ENCODE results near the gene LUC7L2. TPM values are rescaled to one million over a fixed set of nuclear protein-coding genes. Genes with fewer than 3 reads are reported as not detected.
A peak's percentile ranks its signal among the peaks of the same experiment; 100 is the strongest.

LUC7L2 gene
- total and polyA plus RNA-seq, 4 experiments from 2014 or later = 50.0 to 133 (median 102) TPM

- no peak for DNase-seq
- Histone ChIP-seq H3K36me3 (ENCODE audit: insufficient read depth, low read length) (peaks cover 23% of the 10 kb centered on the region), H3K27me3 (ENCODE audit: insufficient read depth, low read length) (no peaks in the 10 kb centered on the region), H3K4me1 (ENCODE audit: insufficient read depth, low read length) (peaks cover 15% of the 10 kb centered on the region), H3K9me3 (ENCODE audit: control insufficient read depth in 1 of 2, low read length in 2 of 2) (no peaks in the 10 kb centered on the region), H3K27ac (ENCODE audit: low read depth, low read length) (no peak overlapping the region), H3K4me3 (ENCODE audit: low read length in 2 of 2) (no peak overlapping the region)
- ChIA-PET CTCF (ENCODE audit: partially characterized antibody) (interaction anchor here (1.3 kb wide), 1 partner anchor 18 kb away, joined by 3 read pairs; no protein-coding TSS in a partner anchor), POLR2A (ENCODE audit: partially characterized antibody) (interaction anchor here (0.6 kb wide), 1 partner anchor 295 kb away, joined by 3 read pairs; no protein-coding TSS in a partner anchor)
- peaks cover 30 to 60% of the 10 kb centered on the region in 2 donors for H3K36me3 Mint-ChIP-seq
- peaks cover 36 to 48% (median 36%) of the 10 kb centered on the region in 4 donors for H3K4me1 Mint-ChIP-seq
- no peaks in the 10 kb centered on the region for H3K27me3 Mint-ChIP-seq
- intact Hi-C loops (cut with micrococcal nuclease) = loop anchor here (10.0 kb wide), 1 partner anchor 45 kb away; the partner anchor contains the start of gene FMC1
- H3K9me3 Mint-ChIP-seq = no peaks in the 10 kb centered on the region
- H3K27ac Mint-ChIP-seq = peak overlapping the region in 1 of 7 donors; percentile 24
- H3K4me3 Mint-ChIP-seq = no peak overlapping the region
These were observed 30.1 kb downstream of the LUC7L2 start for GRCh38 chr7:139389774-139390173.

- intact Hi-C loops (cut with micrococcal nuclease) = loop anchor here (10.0 kb wide), 1 partner anchor 49 kb away; the partner anchor contains the start of gene FMC1
- no peak for DNase-seq
- peaks cover 38 to 58% (median 47%) of the 10 kb centered on the region in 4 donors for H3K4me1 Mint-ChIP-seq
- Histone ChIP-seq H3K4me1 (ENCODE audit: insufficient read depth, low read length) (peaks cover 31% of the 10 kb centered on the region), H3K27me3 (ENCODE audit: insufficient read depth, low read length) (no peaks in the 10 kb centered on the region), H3K9me3 (ENCODE audit: control insufficient read depth in 1 of 2, low read length in 2 of 2) (no peaks in the 10 kb centered on the region), H3K36me3 (ENCODE audit: insufficient read depth, low read length) (peaks cover 18% of the 10 kb centered on the region), H3K4me3 (ENCODE audit: low read length in 2 of 2) (no peak overlapping the region), H3K27ac (ENCODE audit: low read depth, low read length) (no peak overlapping the region)
- H3K27me3 Mint-ChIP-seq = no peaks in the 10 kb centered on the region
- CTCF ChIA-PET (ENCODE audit: partially characterized antibody) = interaction anchor here (1.2 kb wide), 1 partner anchor 41 kb away, joined by 3 read pairs; no protein-coding TSS in a partner anchor
- peaks cover 0 to 2% (median 0%) of the 10 kb centered on the region in 8 donors for H3K9me3 Mint-ChIP-seq
- POLR2A ChIA-PET (ENCODE audit: partially characterized antibody) = interaction anchor here (3.5 kb wide), 1 partner anchor 34 kb away, joined by 15 read pairs; the partner anchor contains the start of gene LUC7L2
- peak overlapping the region in 6 of 7 donors; percentile 3 to 88 (median 76) for H3K27ac Mint-ChIP-seq
- peak overlapping the region in 5 of 8 donors; percentile 3 to 62 (median 52) for H3K4me3 Mint-ChIP-seq
- H3K36me3 Mint-ChIP-seq = peaks cover 26 to 54% of the 10 kb centered on the region in 2 donors
These were observed 34.0 kb downstream of the LUC7L2 start for GRCh38 chr7:139393621-139394211.

DNA sequence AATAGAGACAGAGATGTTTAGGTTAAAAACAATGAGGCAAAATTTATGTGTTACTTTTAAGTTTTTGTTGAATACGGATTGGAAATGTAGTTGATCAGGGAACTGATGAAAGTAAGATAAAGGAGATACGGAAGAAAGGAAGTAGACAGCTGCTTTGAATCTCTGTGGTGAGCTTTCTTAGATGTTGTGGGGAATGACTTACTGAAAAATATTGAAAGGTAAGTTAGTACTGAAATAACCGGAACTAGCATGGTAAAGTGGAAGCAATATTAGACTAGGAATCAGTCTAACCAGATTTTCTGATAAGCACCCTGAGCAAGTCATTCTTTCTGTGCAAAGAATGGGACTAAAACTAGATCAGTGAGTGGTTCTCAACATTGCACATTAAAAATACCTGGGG is 34.8 kb downstream of the LUC7L2 start:
- peaks cover 13% of the 10 kb centered on the region for H3K36me3 ChIP-seq (ENCODE audit: insufficient read depth, low read length)
- peak overlapping the region; percentile 33 to 81 (median 65) for H3K27ac Mint-ChIP-seq
- H3K4me1 ChIP-seq (ENCODE audit: insufficient read depth, low read length) = peaks cover 31% of the 10 kb centered on the region
- H3K9me3 Mint-ChIP-seq = peaks cover 0 to 2% (median 0%) of the 10 kb centered on the region in 8 donors
- H3K27ac ChIP-seq (ENCODE audit: low read depth, low read length) = no peak overlapping the region
- H3K36me3 Mint-ChIP-seq = peaks cover 23 to 53% of the 10 kb centered on the region in 2 donors
- intact Hi-C loops (cut with micrococcal nuclease) = loop anchor here (10.0 kb wide), 1 partner anchor 50 kb away; the partner anchor contains the start of gene FMC1
- no peak overlapping the region for H3K4me3 ChIP-seq (ENCODE audit: low read length in 2 of 2)
- H3K9me3 ChIP-seq (ENCODE audit: control insufficient read depth in 1 of 2, low read length in 2 of 2) = no peaks in the 10 kb centered on the region
- no peaks in the 10 kb centered on the region for H3K27me3 ChIP-seq (ENCODE audit: insufficient read depth, low read length)
- H3K4me3 Mint-ChIP-seq = peak overlapping the region; percentile 30 to 75 (median 56)
- peak in 4 of 5 donors; percentile 29 to 46 (median 32) for DNase-seq
- CTCF ChIA-PET (ENCODE audit: partially characterized antibody) = interaction anchor here (0.5 to 0.7 kb wide), 2 partner anchors 40 to 865 kb away, joined by 3 read pairs; no protein-coding TSS in a partner anchor
- no peaks in the 10 kb centered on the region for H3K27me3 Mint-ChIP-seq
- POLR2A ChIA-PET (ENCODE audit: partially characterized antibody) = interaction anchor here (0.6 to 3.5 kb wide), 5 partner anchors 27 to 55 kb away, joined by 3 to 15 read pairs (median 3); partner anchors contain the start of gene LUC7L2
- peaks cover 32 to 50% (median 41%) of the 10 kb centered on the region in 4 donors for H3K4me1 Mint-ChIP-seq

GRCh38 chr7:139396323-139396951 is 36.7 kb downstream of the LUC7L2 start:
- Histone ChIP-seq H3K4me1 (ENCODE audit: insufficient read depth, low read length) (peaks cover 31% of the 10 kb centered on the region), H3K9me3 (ENCODE audit: control insufficient read depth in 1 of 2, low read length in 2 of 2) (no peaks in the 10 kb centered on the region), H3K4me3 (ENCODE audit: low read length in 2 of 2) (no peak overlapping the region), H3K27ac (ENCODE audit: low read depth, low read length) (no peak overlapping the region), H3K36me3 (ENCODE audit: insufficient read depth, low read length) (peaks cover 15% of the 10 kb centered on the region), H3K27me3 (ENCODE audit: insufficient read depth, low read length) (no peaks in the 10 kb centered on the region)
- H3K4me1 Mint-ChIP-seq = peaks cover 26 to 41% (median 37%) of the 10 kb centered on the region in 4 donors
- intact Hi-C loops (cut with micrococcal nuclease) = loop anchor here (10.0 kb wide), 1 partner anchor 52 kb away; the partner anchor contains the start of gene FMC1
- peaks cover 23 to 56% of the 10 kb centered on the region in 2 donors for H3K36me3 Mint-ChIP-seq
- ChIA-PET CTCF (ENCODE audit: partially characterized antibody) (interaction anchor here (1.0 kb wide), 1 partner anchor 16 kb away, joined by 3 read pairs; no protein-coding TSS in a partner anchor), POLR2A (ENCODE audit: partially characterized antibody) (interaction anchor here (3.5 kb wide), 1 partner anchor 37 kb away, joined by 15 read pairs; the partner anchor contains the start of gene LUC7L2)
- DNase-seq = no peak
- H3K9me3 Mint-ChIP-seq = peaks cover 0 to 2% (median 0%) of the 10 kb centered on the region in 8 donors
- H3K4me3 Mint-ChIP-seq = peak overlapping the region in 1 of 8 donors; percentile 44
- H3K27me3 Mint-ChIP-seq = no peaks in the 10 kb centered on the region
- H3K27ac Mint-ChIP-seq = peak overlapping the region in 5 of 7 donors; percentile 31 to 75 (median 46)

- no peak overlapping the region for H3K27ac ChIP-seq (ENCODE audit: low read depth, low read length)
- CTCF ChIA-PET (ENCODE audit: partially characterized antibody) = no interaction called here
- POLR2A ChIA-PET (ENCODE audit: partially characterized antibody) = no interaction called here
- intact Hi-C loops (cut with micrococcal nuclease) = loop anchor here (10.0 kb wide), 1 partner anchor 52 kb away; the partner anchor contains the start of gene FMC1
- peaks cover 15% of the 10 kb centered on the region for H3K36me3 ChIP-seq (ENCODE audit: insufficient read depth, low read length)
- no peak for DNase-seq
- Mint-ChIP-seq H3K27me3 (no peaks in the 10 kb centered on the region), H3K9me3 (peaks cover 0 to 2% (median 0%) of the 10 kb centered on the region in 8 donors), H3K36me3 (peaks cover 27 to 58% of the 10 kb centered on the region in 2 donors), H3K27ac (peak overlapping the region in 3 of 7 donors; percentile 18 to 66 (median 44)), H3K4me3 (no peak overlapping the region), H3K4me1 (peaks cover 26 to 41% (median 35%) of the 10 kb centered on the region in 4 donors)
- peaks cover 31% of the 10 kb centered on the region for H3K4me1 ChIP-seq (ENCODE audit: insufficient read depth, low read length)
- H3K4me3 ChIP-seq (ENCODE audit: low read length in 2 of 2) = no peak overlapping the region
- no peaks in the 10 kb centered on the region for H3K9me3 ChIP-seq (ENCODE audit: control insufficient read depth in 1 of 2, low read length in 2 of 2)
- H3K27me3 ChIP-seq (ENCODE audit: insufficient read depth, low read length) = no peaks in the 10 kb centered on the region
These were observed 37.5 kb downstream of the LUC7L2 start for GRCh38 chr7:139397192-139397591.

GRCh38 chr7:139403601-139404000 is 43.9 kb downstream of the LUC7L2 start:
- H3K27me3 ChIP-seq (ENCODE audit: insufficient read depth, low read length) = no peaks in the 10 kb centered on the region
- no peaks in the 10 kb centered on the region for H3K9me3 ChIP-seq (ENCODE audit: control insufficient read depth in 1 of 2, low read length in 2 of 2)
- peaks cover 47% of the 10 kb centered on the region for H3K36me3 ChIP-seq (ENCODE audit: insufficient read depth, low read length)
- no peak for DNase-seq
- Mint-ChIP-seq H3K4me1 (peaks cover 0 to 6% (median 2%) of the 10 kb centered on the region in 4 donors), H3K9me3 (no peaks in the 10 kb centered on the region), H3K27ac (peak overlapping the region in 1 of 7 donors; percentile 17), H3K4me3 (no peak overlapping the region), H3K36me3 (peaks cover 50 to 75% of the 10 kb centered on the region in 2 donors), H3K27me3 (no peaks in the 10 kb centered on the region)
- intact Hi-C loops (cut with micrococcal nuclease) = no loop called here
- H3K27ac ChIP-seq (ENCODE audit: low read depth, low read length) = no peak overlapping the region
- CTCF ChIA-PET (ENCODE audit: partially characterized antibody) = no interaction called here
- POLR2A ChIA-PET (ENCODE audit: partially characterized antibody) = no interaction called here
- H3K4me3 ChIP-seq (ENCODE audit: low read length in 2 of 2) = no peak overlapping the region
- no peaks in the 10 kb centered on the region for H3K4me1 ChIP-seq (ENCODE audit: insufficient read depth, low read length)

All from CD4-positive, alpha-beta memory T cell (primary cell).